HCT116 (cell line): Measurements from ENCODE around the gene RUFY4. TPM values are rescaled to one million over a fixed set of nuclear protein-coding genes. Genes with fewer than 3 reads are reported as not detected.

Experiments
- ATAC-seq: fragments of 200-7000 bp; cut with Tn5 transposase; 2 replicates; pipeline ENCODE4 v1.9.1; 2020; ENCODE audit warnings: mild to moderate bottlenecking, moderate library complexity
- BruUV-seq: library from RNA; stranded (reverse); fragments of 400-500 nt; replicated peaks from 2 replicates; lab custom pipeline; 2021; lab: Mats Ljungman, UMichigan
- CTCF ChIA-PET: fragments of 300-600 bp; sonication (Branson Sonifier 250); formaldehyde crosslinking; loops from one replicate; lab custom pipeline; 2021; ENCODE audit warnings: antibody characterized with exemption; lab: Charles Lee
- POLR2A ChIA-PET: fragments of 300-600, 350-600 bp; sonication (Branson Sonifier 250); formaldehyde crosslinking; loops from one replicate; lab custom pipeline; 2021; ENCODE audit warnings: antibody characterized with exemption; lab: Charles Lee
- RAD21 ChIA-PET, 2 experiments: fragments of 300-600 bp; sonication (Branson Sonifier 250); formaldehyde crosslinking; loops; one replicate each; lab custom pipeline; 2023; ENCODE audit warnings: low total read pairs in 2 of 2; ENCODE audit not compliant: uncharacterized antibody in 2 of 2, unreplicated experiment in 2 of 2, low non-redundant PET in 1 of 2; lab: Charles Lee
- DNase-seq: peaks from one replicate; pipeline ENCODE4 v3.0.0-alpha.2; 2010; ENCODE audit warnings: low read depth, low spot score
- H2AFZ ChIP-seq: fragments of 200-600 bp; shearing (Covaris generic), sonication (generic); 2 replicates; pipeline ENCODE4 v1.6.1; 2017; ENCODE audit warnings: low read depth, mixed run types, mixed read lengths, antibody characterized with exemption, low read length; ENCODE audit not compliant: poor library complexity, severe bottlenecking
- H3K27ac ChIP-seq: 2 replicates; pipeline ENCODE4 v1.5.1; 2012; ENCODE audit warnings: low read depth, low read length
- H3K27me3 ChIP-seq: fragments of 200-600 bp; sonication (generic); 2 replicates; pipeline ENCODE4 v1.6.1; 2016; ENCODE audit warnings: mixed run types, low read length, mixed read lengths; ENCODE audit not compliant: insufficient read depth
- H3K36me3 ChIP-seq, 2 experiments: fragments of 200-500 bp in 1 of 2; fragments of 200-600 bp in 1 of 2; sonication (Bioruptor generic) in 1 of 2; sonication (generic) in 1 of 2; 2 replicates each; pipeline versions ENCODE4 v1.5.1 to v1.6.1; 2014 to 2016; ENCODE audit warnings: low read length in 2 of 2, inconsistent platforms in 1 of 2, mixed read lengths in 1 of 2, mixed run types in 1 of 2; ENCODE audit not compliant: insufficient read depth in 2 of 2, control insufficient read depth in 1 of 2
- H3K4me1 ChIP-seq, 2 experiments: fragments of 200-600 bp in 1 of 2; sonication (generic) in 1 of 2; 2 replicates each; pipeline versions ENCODE4 v1.5.1 to v1.6.1; 2012 to 2017; ENCODE audit warnings: low read length in 2 of 2, inconsistent platforms in 1 of 2, mild to moderate bottlenecking in 1 of 2, mixed read lengths in 1 of 2, mixed run types in 1 of 2, moderate library complexity in 1 of 2; ENCODE audit not compliant: insufficient read depth in 2 of 2, control insufficient read depth in 1 of 2
- H3K4me2 ChIP-seq: fragments of 200-600 bp; sonication (generic); 2 replicates; pipeline ENCODE4 v1.6.1; 2017; ENCODE audit warnings: mixed run types, low read length, mixed read lengths
- H3K4me3 ChIP-seq, 2 experiments: fragments of 200-600 bp in 1 of 2; sonication (generic) in 1 of 2; replicated peaks in 1 of 2; 2 replicates each; pipeline ENCODE4 v1.5.1; 2011 to 2016; ENCODE audit warnings: low read length in 2 of 2, control low read depth in 1 of 2, low read depth in 1 of 2, mild to moderate bottlenecking in 1 of 2, mixed read lengths in 1 of 2, mixed run types in 1 of 2
- H3K79me2 ChIP-seq: fragments of 200-600 bp; sonication (generic); 2 replicates; pipeline ENCODE4 v1.6.1; 2017; ENCODE audit warnings: mild to moderate bottlenecking, mixed run types, low read length, moderate library complexity, mixed read lengths; ENCODE audit not compliant: insufficient read depth
- H3K9ac ChIP-seq: fragments of 200-600 bp; sonication (generic); 2 replicates; pipeline ENCODE4 v1.6.1; 2016; ENCODE audit warnings: low read length, mixed read lengths
- H3K9me2 ChIP-seq: fragments of 200-600 bp; sonication (generic), shearing (Covaris generic); 2 replicates; pipeline ENCODE4 v1.6.1; 2017; ENCODE audit warnings: mixed run types, mild to moderate bottlenecking, moderate library complexity; ENCODE audit not compliant: insufficient read depth
- H3K9me3 ChIP-seq, 2 experiments: fragments of 200-500 bp in 1 of 2; fragments of 200-600 bp in 1 of 2; sonication (Bioruptor generic) in 1 of 2; sonication (generic) in 1 of 2; 2 replicates each; pipeline ENCODE4 v1.6.1; 2014 to 2017; ENCODE audit warnings: low read length in 2 of 2, mixed read lengths in 2 of 2, inconsistent platforms in 1 of 2, low read depth in 1 of 2, mild to moderate bottlenecking in 1 of 2, mixed run types in 1 of 2, moderate library complexity in 1 of 2; ENCODE audit not compliant: control insufficient read depth in 1 of 2, insufficient read depth in 1 of 2
- H4K20me1 ChIP-seq: fragments of 200-600 bp; sonication (generic), shearing (Covaris generic); 2 replicates; pipeline ENCODE4 v1.6.1; 2017; ENCODE audit warnings: mixed run types, mild to moderate bottlenecking, moderate library complexity; ENCODE audit not compliant: insufficient read depth
- ATF3 ChIP-seq: IDR thresholded peaks from 2 replicates; pipeline ENCODE4 v1.6.1; 2012
- CBX3 ChIP-seq: IDR thresholded peaks from 2 replicates; pipeline ENCODE4 v1.6.1; 2012; ENCODE audit warnings: low read depth
- CEBPB ChIP-seq: IDR thresholded peaks from 2 replicates; pipeline ENCODE4 v1.6.1; 2012; ENCODE audit warnings: low read depth
- CTCF ChIP-seq, 3 experiments: fragments of 200-600 bp in 1 of 3; sonication (generic) in 1 of 3; IDR thresholded peaks in 2 of 3; conservative IDR thresholded peaks in 1 of 3; 2 replicates each; pipeline ENCODE4 v1.5.1; 2012 to 2017; ENCODE audit warnings: low read depth in 2 of 3, low read length in 2 of 3, antibody characterized with exemption in 1 of 3, borderline replicate concordance in 1 of 3, control low read depth in 1 of 3, mild to moderate bottlenecking in 1 of 3, mixed read lengths in 1 of 3, mixed run types in 1 of 3, moderate library complexity in 1 of 3; ENCODE audit not compliant: insufficient read depth in 1 of 3
- EGR1 ChIP-seq: IDR thresholded peaks from 2 replicates; pipeline ENCODE4 v1.6.1; 2012; ENCODE audit warnings: low read depth
- ELF1 ChIP-seq: IDR thresholded peaks from 2 replicates; pipeline ENCODE4 v1.6.1; 2012; ENCODE audit warnings: low read depth, borderline replicate concordance
- EZH2 ChIP-seq: fragments of 200-600 bp; sonication (generic); IDR thresholded peaks from 2 replicates; pipeline ENCODE4 v1.6.1; 2017; ENCODE audit warnings: antibody characterized with exemption, mixed run types
- FOSL1 ChIP-seq: IDR thresholded peaks from 2 replicates; pipeline ENCODE4 v1.6.1; 2012; ENCODE audit warnings: low read depth
- JUND ChIP-seq: IDR thresholded peaks from 2 replicates; pipeline ENCODE4 v1.6.1; 2012
- POLR2AphosphoS5 ChIP-seq: IDR thresholded peaks from 2 replicates; pipeline ENCODE4 v1.6.1; 2011; ENCODE audit warnings: mild to moderate bottlenecking, low read depth, low read length, moderate library complexity
- RAD21 ChIP-seq: IDR thresholded peaks from 2 replicates; pipeline ENCODE4 v1.6.1; 2012; ENCODE audit warnings: low read depth, mild to moderate bottlenecking
- SIN3A ChIP-seq: IDR thresholded peaks from 2 replicates; pipeline ENCODE4 v1.6.1; 2012; ENCODE audit warnings: low read depth
- SP1 ChIP-seq: IDR thresholded peaks from 2 replicates; pipeline ENCODE4 v1.6.1; 2012; ENCODE audit warnings: low read depth
- SRF ChIP-seq: IDR thresholded peaks from 2 replicates; pipeline ENCODE4 v1.6.1; 2012; ENCODE audit warnings: low read depth
- TCF7L2 ChIP-seq: IDR thresholded peaks from 2 replicates; pipeline ENCODE4 v1.7.0; 2011; ENCODE audit warnings: borderline replicate concordance, inconsistent platforms; ENCODE audit not compliant: insufficient read depth, insufficient read length; ENCODE audit errors: extremely low read depth
- YY1 ChIP-seq: IDR thresholded peaks from 2 replicates; pipeline ENCODE4 v1.6.1; 2011; ENCODE audit warnings: low read length, low read depth, moderate library complexity, mild to moderate bottlenecking; ENCODE audit not compliant: insufficient replicate concordance; ENCODE audit errors: extremely low read depth
- ZFX ChIP-seq: fragments of 450-650 bp; IDR thresholded peaks from 2 replicates; pipeline ENCODE4 v1.6.1; 2017
- ZNF274 ChIP-seq: fragments of 200-500 bp; sonication (Bioruptor generic); IDR thresholded peaks from 2 replicates; pipeline ENCODE4 v1.6.1; 2014; ENCODE audit warnings: mild to moderate bottlenecking, low read depth, low read length, inconsistent platforms
- intact Hi-C: fragments of 100-400 bp; cut with micrococcal nuclease; formaldehyde crosslinking; loops from 2 replicates; pipeline ENCODE4 v1.10.0; 2022
- total RNA-seq: library from RNA; stranded (reverse); gene quantifications from one replicate; pipeline ENCODE4 v1.2.1, GENCODE V29; 2021; ENCODE audit not compliant: unreplicated experiment

RUFY4 gene
- total RNA-seq, 1 experiment from 2014 or later = 0.27 TPM

GRCh38 chr2:218035463-218036100, 33.5 kb upstream of the RUFY4 start:
- Histone ChIP-seq H3K27me3 (peaks cover 35% of the 10 kb centered on the region), H3K9ac (no peak overlapping the region), H3K4me3 (no peak overlapping the region), H3K9me2 (no peaks in the 10 kb centered on the region), H3K4me1 (peaks cover 0 to 4% of the 10 kb centered on the region in 2 experiments; a peak in 1 of 4 replicates), H3K27ac (no peak overlapping the region), H3K4me2 (no peak overlapping the region), H3K79me2 (no peaks in the 10 kb centered on the region), H2AFZ (no peak overlapping the region), H4K20me1 (no peaks in the 10 kb centered on the region), H3K36me3 (no peaks in the 10 kb centered on the region), H3K9me3 (no peaks in the 10 kb centered on the region)
- ChIA-PET RAD21 (interaction anchor here in 1 of 2 experiments (1.6 kb wide), 1 partner anchor 250 kb away, joined by 9 read pairs; no protein-coding TSS in a partner anchor), CTCF (interaction anchor here (0.7 to 2.0 kb wide), 8 partner anchors 10 to 250 kb away, joined by 3 to 23 read pairs (median 5); no protein-coding TSS in a partner anchor), POLR2A (interaction anchor here (1.0 kb wide), 1 partner anchor 250 kb away, joined by 5 read pairs; no protein-coding TSS in a partner anchor)
- no peak for TF ChIP-seq CBX3
- TF ChIP-seq ZFX = no peak
- no peak for TF ChIP-seq ZNF274
- no peak for TF ChIP-seq SIN3A
- TF ChIP-seq ATF3 = no peak
- TF ChIP-seq POLR2AphosphoS5 = no peak
- no peak for TF ChIP-seq SP1
- no peak for TF ChIP-seq YY1
- no peak for TF ChIP-seq EZH2
- no peak for TF ChIP-seq CTCF (IDR thresholded peaks at IDR 0.05 in 2 of 3, conservative IDR thresholded peaks at IDR 0.05 in 1 of 3; ENCODE audit: borderline replicate concordance in 1 of 3, insufficient read depth in 1 of 3, low read depth in 2 of 3, low read length in 2 of 3)
- no peak for TF ChIP-seq JUND
- TF ChIP-seq FOSL1 = no peak
- no peak for TF ChIP-seq TCF7L2
- no peak for TF ChIP-seq EGR1
- TF ChIP-seq CEBPB = no peak
- TF ChIP-seq ELF1 = no peak
- TF ChIP-seq RAD21 = no peak
- no peak for TF ChIP-seq SRF
- intact Hi-C loops = no loop called here
- DNase-seq (no peak), ATAC-seq (no peak)
- no TSS peak for BruUV-seq
